Activated CD8-positive, alpha-beta memory T cell treated with anti-CD3 and anti-CD28 coated beads, Interleukin-2, amount 10 ng/mL, durations not matched to agents 7 days and 5 days (primary cell): Measurements from ENCODE around the gene GPR107. TPM values are rescaled to one million over a fixed set of nuclear protein-coding genes. Genes with fewer than 3 reads are reported as not detected.

ENCODE experiments used
- ATAC-seq: fragments of 150-1000 bp; cut with Tn5 transposase; one replicate; pipeline ENCODE4 v1.10.0; 2021; ENCODE audit warnings: moderate library complexity
- CTCF ChIA-PET: fragments of 350-600 bp; sonication (Branson Sonifier 250); formaldehyde crosslinking; loops from one replicate; lab custom pipeline; 2021; ENCODE audit warnings: antibody characterized with exemption; lab: Charles Lee
- DNase-seq: peaks from one replicate; pipeline ENCODE4 v3.0.0-alpha.2; 2020
- H3K27ac Mint-ChIP-seq: one replicate; pipeline ENCODE4 v1.8.0; 2021; ENCODE audit warnings: mild to moderate bottlenecking, mixed read lengths
- H3K27me3 Mint-ChIP-seq: one replicate; pipeline ENCODE4 v1.8.0; 2021; ENCODE audit warnings: mixed read lengths
- H3K36me3 Mint-ChIP-seq: one replicate; pipeline ENCODE4 v1.8.0; 2021; ENCODE audit warnings: mild to moderate bottlenecking, mixed read lengths
- H3K4me1 Mint-ChIP-seq: one replicate; pipeline ENCODE4 v1.8.0; 2021; ENCODE audit warnings: mixed read lengths
- H3K4me3 Mint-ChIP-seq: one replicate; pipeline ENCODE4 v1.8.0; 2021; ENCODE audit warnings: mild to moderate bottlenecking, moderate library complexity, mixed read lengths
- H3K9me3 Mint-ChIP-seq: one replicate; pipeline ENCODE4 v1.8.0; 2022; ENCODE audit warnings: low read depth, mixed read lengths
- total RNA-seq, 2 experiments: library from RNA; stranded (reverse); gene quantifications; one replicate each; pipeline ENCODE4 v1.2.3, GENCODE V29; 2021

The GPR107 gene
- total RNA-seq, 2 experiments from 2014 or later: 24.6 to 25.6 TPM

- no peak for ATAC-seq
- Mint-ChIP-seq H3K27ac (peak overlapping the region; percentile 75), H3K4me3 (no peak overlapping the region), H3K9me3 (no peaks in the 10 kb centered on the region), H3K4me1 (peaks cover 42% of the 10 kb centered on the region), H3K36me3 (peaks cover 3% of the 10 kb centered on the region), H3K27me3 (no peaks in the 10 kb centered on the region)
- DNase-seq: no peak
- CTCF ChIA-PET: interaction anchor here (0.6 to 1.9 kb wide), 5 partner anchors 10 to 164 kb away, joined by 3 to 6 read pairs (median 5); no protein-coding TSS in a partner anchor
Measured at GRCh38 chr9:130050462-130050861, 3.2 kb upstream of the GPR107 start.

- Mint-ChIP-seq H3K4me1 (peaks cover 33% of the 10 kb centered on the region), H3K27ac (peak overlapping the region; percentile 54), H3K36me3 (peaks cover 3% of the 10 kb centered on the region), H3K4me3 (peak overlapping the region; percentile 63), H3K9me3 (no peaks in the 10 kb centered on the region), H3K27me3 (no peaks in the 10 kb centered on the region)
- DNase-seq (no peak), ATAC-seq (no peak)
- CTCF ChIA-PET: interaction anchor here (0.5 to 1.5 kb wide), 4 partner anchors 12 to 86 kb away, joined by 3 to 6 read pairs (median 3); no protein-coding TSS in a partner anchor
Measured at GRCh38 chr9:130051855-130052254, 1.9 kb upstream of the GPR107 start.

- peak overlapping the region; percentile 80 for H3K27ac Mint-ChIP-seq
- H3K4me1 Mint-ChIP-seq: peaks cover 39% of the 10 kb centered on the region
- no peaks in the 10 kb centered on the region for H3K27me3 Mint-ChIP-seq
- peaks cover 4% of the 10 kb centered on the region for H3K36me3 Mint-ChIP-seq
- H3K4me3 Mint-ChIP-seq: peak overlapping the region; percentile 93
- no peak for DNase-seq
- CTCF ChIA-PET: interaction anchor here (0.8 to 2.5 kb wide), 13 partner anchors 8 to 168 kb away, joined by 3 to 8 read pairs (median 4); no protein-coding TSS in a partner anchor
- no peak for ATAC-seq
- no peaks in the 10 kb centered on the region for H3K9me3 Mint-ChIP-seq
Measured at GRCh38 chr9:130053109-130053503, 600 bp upstream of the GPR107 start.

- peaks cover 43% of the 10 kb centered on the region for H3K4me1 Mint-ChIP-seq
- peak overlapping the region; percentile 93 for H3K4me3 Mint-ChIP-seq
- no peaks in the 10 kb centered on the region for H3K9me3 Mint-ChIP-seq
- peaks cover 11% of the 10 kb centered on the region for H3K36me3 Mint-ChIP-seq
- H3K27me3 Mint-ChIP-seq: no peaks in the 10 kb centered on the region
- ATAC-seq: peak; percentile 6
- peak overlapping the region; percentile 90 for H3K27ac Mint-ChIP-seq
- CTCF ChIA-PET: interaction anchor here (1.1 to 2.5 kb wide), 7 partner anchors 10 to 169 kb away, joined by 3 to 8 read pairs (median 4); no protein-coding TSS in a partner anchor
- DNase-seq: no peak
Measured at GRCh38 chr9:130054325-130054786, 650 bp downstream of the GPR107 start.

- ATAC-seq (no peak), DNase-seq (no peak)
- H3K27ac Mint-ChIP-seq: peak overlapping the region; percentile 90
- H3K9me3 Mint-ChIP-seq: no peaks in the 10 kb centered on the region
- peaks cover 43% of the 10 kb centered on the region for H3K4me1 Mint-ChIP-seq
- CTCF ChIA-PET: interaction anchor here (0.7 to 2.5 kb wide), 2 partner anchors 10 to 919 kb away, joined by 3 to 8 read pairs; no protein-coding TSS in a partner anchor
- H3K36me3 Mint-ChIP-seq: peaks cover 11% of the 10 kb centered on the region
- no peaks in the 10 kb centered on the region for H3K27me3 Mint-ChIP-seq
- peak overlapping the region; percentile 93 for H3K4me3 Mint-ChIP-seq
Measured at GRCh38 chr9:130054820-130055219, 1.1 kb downstream of the GPR107 start.

- Mint-ChIP-seq H3K4me3 (no peak overlapping the region), H3K9me3 (no peaks in the 10 kb centered on the region), H3K4me1 (peaks cover 27% of the 10 kb centered on the region), H3K27ac (no peak overlapping the region), H3K27me3 (no peaks in the 10 kb centered on the region), H3K36me3 (peaks cover 11% of the 10 kb centered on the region)
- DNase-seq (no peak), ATAC-seq (no peak)
- CTCF ChIA-PET: interaction anchor here (0.7 to 1.8 kb wide), 4 partner anchors 10 to 173 kb away, joined by 3 to 6 read pairs (median 5); no protein-coding TSS in a partner anchor
Measured at GRCh38 chr9:130058154-130058553, 4.4 kb downstream of the GPR107 start.

GRCh38 chr9:130058887-130059286 is 5.2 kb downstream of the GPR107 start:
- ATAC-seq (no peak), DNase-seq (no peak)
- Mint-ChIP-seq H3K9me3 (no peaks in the 10 kb centered on the region), H3K27ac (no peak overlapping the region), H3K36me3 (peaks cover 11% of the 10 kb centered on the region), H3K4me3 (no peak overlapping the region), H3K4me1 (peaks cover 27% of the 10 kb centered on the region), H3K27me3 (no peaks in the 10 kb centered on the region)
- CTCF ChIA-PET: interaction anchor here (0.9 to 2.0 kb wide), 4 partner anchors 9 to 174 kb away, joined by 3 to 6 read pairs (median 6); no protein-coding TSS in a partner anchor

GRCh38 chr9:130060296-130060695 is 6.6 kb downstream of the GPR107 start:
- Mint-ChIP-seq H3K9me3 (no peaks in the 10 kb centered on the region), H3K27me3 (no peaks in the 10 kb centered on the region), H3K4me1 (peaks cover 19% of the 10 kb centered on the region), H3K27ac (no peak overlapping the region), H3K36me3 (peaks cover 11% of the 10 kb centered on the region), H3K4me3 (no peak overlapping the region)
- DNase-seq (no peak), ATAC-seq (no peak)
- CTCF ChIA-PET: interaction anchor here (0.7 to 2.0 kb wide), 2 partner anchors 10 to 175 kb away, joined by 3 to 6 read pairs; no protein-coding TSS in a partner anchor

- no peak overlapping the region for H3K4me3 Mint-ChIP-seq
- CTCF ChIA-PET: no interaction called here
- H3K4me1 Mint-ChIP-seq: peaks cover 15% of the 10 kb centered on the region
- DNase-seq (no peak), ATAC-seq (no peak)
- H3K9me3 Mint-ChIP-seq: no peaks in the 10 kb centered on the region
- no peaks in the 10 kb centered on the region for H3K27me3 Mint-ChIP-seq
- H3K36me3 Mint-ChIP-seq: peaks cover 14% of the 10 kb centered on the region
- H3K27ac Mint-ChIP-seq: no peak overlapping the region
Measured at GRCh38 chr9:130062750-130063149, 9.0 kb downstream of the GPR107 start.

GRCh38 chr9:130064621-130065020 is 10.9 kb downstream of the GPR107 start:
- DNase-seq: no peak
- Mint-ChIP-seq H3K36me3 (peaks cover 5% of the 10 kb centered on the region), H3K27ac (no peak overlapping the region), H3K4me1 (peaks cover 13% of the 10 kb centered on the region), H3K27me3 (no peaks in the 10 kb centered on the region), H3K4me3 (no peak overlapping the region), H3K9me3 (no peaks in the 10 kb centered on the region)
- ATAC-seq: no peak
- CTCF ChIA-PET: interaction anchor here (1.8 kb wide), 1 partner anchor 11 kb away, joined by 3 read pairs; the partner anchor contains the start of gene GPR107

GRCh38 chr9:130069048-130069447 is 15.3 kb downstream of the GPR107 start:
- Mint-ChIP-seq H3K27ac (no peak overlapping the region), H3K27me3 (no peaks in the 10 kb centered on the region), H3K9me3 (no peaks in the 10 kb centered on the region), H3K4me3 (no peak overlapping the region), H3K4me1 (peaks cover 16% of the 10 kb centered on the region), H3K36me3 (peaks cover 5% of the 10 kb centered on the region)
- no peak for DNase-seq
- CTCF ChIA-PET: interaction anchor here (0.8 to 1.7 kb wide), 3 partner anchors 10 to 232 kb away, joined by 3 to 6 read pairs (median 3); no protein-coding TSS in a partner anchor
- no peak for ATAC-seq

GRCh38 chr9:130072515-130073235 is 19.0 kb downstream of the GPR107 start:
- CTCF ChIA-PET: no interaction called here
- DNase-seq: no peak
- Mint-ChIP-seq H3K36me3 (peaks cover 12% of the 10 kb centered on the region), H3K4me3 (no peak overlapping the region), H3K4me1 (peaks cover 23% of the 10 kb centered on the region), H3K9me3 (no peaks in the 10 kb centered on the region), H3K27ac (no peak overlapping the region), H3K27me3 (no peaks in the 10 kb centered on the region)
- ATAC-seq: no peak

GRCh38 chr9:130073373-130073772 is 19.7 kb downstream of the GPR107 start:
- no peak overlapping the region for H3K4me3 Mint-ChIP-seq
- H3K4me1 Mint-ChIP-seq: peaks cover 23% of the 10 kb centered on the region
- H3K27me3 Mint-ChIP-seq: no peaks in the 10 kb centered on the region
- CTCF ChIA-PET: no interaction called here
- peaks cover 16% of the 10 kb centered on the region for H3K36me3 Mint-ChIP-seq
- no peak overlapping the region for H3K27ac Mint-ChIP-seq
- H3K9me3 Mint-ChIP-seq: no peaks in the 10 kb centered on the region
- ATAC-seq (no peak), DNase-seq (no peak)
